GM21390 (cell line): ENCODE data around the gene ADPRS.
A peak's percentile ranks its signal among the peaks of the same experiment; 100 is the strongest.

ENCODE experiments used
- ATAC-seq: cut with Tn5 transposase; IDR thresholded peaks from one replicate; pipeline ENCODE4 v1.9.1; 2021; ENCODE audit not compliant: unreplicated experiment

Gene ADPRS, protein sequence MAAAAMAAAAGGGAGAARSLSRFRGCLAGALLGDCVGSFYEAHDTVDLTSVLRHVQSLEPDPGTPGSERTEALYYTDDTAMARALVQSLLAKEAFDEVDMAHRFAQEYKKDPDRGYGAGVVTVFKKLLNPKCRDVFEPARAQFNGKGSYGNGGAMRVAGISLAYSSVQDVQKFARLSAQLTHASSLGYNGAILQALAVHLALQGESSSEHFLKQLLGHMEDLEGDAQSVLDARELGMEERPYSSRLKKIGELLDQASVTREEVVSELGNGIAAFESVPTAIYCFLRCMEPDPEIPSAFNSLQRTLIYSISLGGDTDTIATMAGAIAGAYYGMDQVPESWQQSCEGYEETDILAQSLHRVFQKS

DNA sequence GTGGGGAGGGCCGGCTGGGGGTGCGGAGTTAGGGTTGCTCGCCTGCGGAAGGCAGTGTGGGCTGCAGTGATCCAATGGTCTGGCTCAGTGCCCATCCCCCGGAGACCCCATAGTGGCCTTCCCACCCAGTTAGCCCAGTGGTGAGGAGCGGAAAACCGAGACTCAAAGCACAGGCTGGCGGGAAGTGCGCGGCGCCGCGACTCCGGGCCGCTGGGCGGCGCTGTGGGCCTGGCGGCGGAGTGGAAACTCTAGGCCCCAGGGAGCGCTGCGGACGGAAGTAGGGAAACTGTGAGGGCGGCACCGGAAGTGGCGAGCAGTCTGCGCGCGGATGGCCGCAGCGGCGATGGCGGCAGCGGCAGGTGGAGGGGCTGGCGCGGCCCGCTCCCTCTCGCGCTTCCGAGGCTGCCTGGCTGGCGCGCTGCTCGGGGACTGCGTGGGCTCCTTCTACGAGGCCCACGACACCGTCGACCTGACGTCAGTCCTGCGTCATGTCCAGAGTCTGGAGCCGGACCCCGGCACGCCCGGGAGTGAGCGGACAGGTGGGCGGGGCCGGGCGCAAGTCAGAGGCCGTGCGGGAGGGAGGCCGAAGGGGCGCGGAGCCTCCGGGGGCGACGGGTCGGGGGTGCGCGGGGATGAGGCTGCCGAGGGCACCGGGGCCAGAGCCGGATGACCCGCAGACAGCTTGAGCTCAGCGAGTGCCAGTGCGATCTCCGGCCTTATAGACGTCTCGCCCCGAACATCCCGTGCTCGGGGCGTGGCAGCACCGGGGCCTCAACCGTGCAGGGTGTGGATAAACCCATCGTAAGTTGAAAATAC, at the start of gene ADPRS:
Gene ADPRS, plus strand, starts transcription at position 316 of the 816 bp plus-strand sequence. Its CDS starts 13 bp downstream, at position 329.
- peak; percentile 68 for ATAC-seq

DNA sequence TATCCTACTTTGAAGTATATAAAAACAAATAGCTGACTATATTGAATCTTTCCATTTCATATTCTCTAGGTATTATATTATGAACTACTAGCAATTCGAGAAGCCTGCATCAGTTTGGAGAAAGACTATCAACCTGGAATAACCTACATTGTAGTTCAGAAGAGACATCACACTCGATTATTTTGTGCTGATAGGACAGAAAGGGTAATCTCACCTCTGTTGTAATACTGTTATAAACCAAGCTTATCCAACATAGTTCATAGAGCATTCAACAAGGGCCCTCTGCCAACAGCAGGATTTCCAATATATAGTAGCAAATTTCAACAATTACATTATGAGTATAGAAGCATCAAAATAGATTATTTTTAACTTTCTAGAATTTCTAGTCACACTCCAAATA, 48.5 kb upstream of the ADPRS start:
- no peak for ATAC-seq

DNA sequence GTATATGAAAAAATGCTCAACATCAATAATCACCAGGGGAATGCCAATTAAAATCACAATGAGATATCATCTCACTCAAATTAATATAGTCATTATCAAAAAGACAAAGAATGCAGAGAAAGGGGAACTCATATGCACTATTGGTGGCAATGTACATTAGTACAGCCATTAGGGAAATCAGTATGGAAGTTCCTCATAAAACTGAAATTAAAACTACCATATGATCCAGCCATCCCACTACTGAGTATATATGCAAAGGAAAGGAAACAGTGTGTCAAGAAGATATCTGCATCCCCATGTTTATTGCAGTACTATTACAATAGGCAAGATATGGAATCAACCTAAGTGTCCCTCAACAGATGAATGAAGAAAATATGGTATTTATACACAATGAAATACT, 36.9 kb upstream of the ADPRS start:
- ATAC-seq = no peak

DNA sequence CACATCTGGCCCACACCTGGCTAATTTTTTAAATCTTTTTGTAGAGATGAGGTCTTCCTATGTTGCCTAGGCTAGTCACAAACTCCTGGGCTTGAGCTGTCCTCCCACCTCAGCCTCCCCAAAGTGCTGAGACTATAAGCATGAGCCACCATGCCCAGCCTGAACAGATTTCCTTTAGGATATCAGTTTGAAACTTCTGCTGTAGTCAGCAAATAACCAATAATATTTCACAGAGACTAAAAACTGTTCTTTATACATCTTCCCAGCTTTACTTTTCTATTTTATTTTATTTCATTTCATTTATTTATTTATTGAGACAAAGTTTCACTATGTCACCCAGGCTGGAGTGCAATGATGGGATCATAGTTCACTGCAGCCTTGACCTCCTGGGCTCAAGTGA, 34.7 kb upstream of the ADPRS start:
- no peak for ATAC-seq

DNA sequence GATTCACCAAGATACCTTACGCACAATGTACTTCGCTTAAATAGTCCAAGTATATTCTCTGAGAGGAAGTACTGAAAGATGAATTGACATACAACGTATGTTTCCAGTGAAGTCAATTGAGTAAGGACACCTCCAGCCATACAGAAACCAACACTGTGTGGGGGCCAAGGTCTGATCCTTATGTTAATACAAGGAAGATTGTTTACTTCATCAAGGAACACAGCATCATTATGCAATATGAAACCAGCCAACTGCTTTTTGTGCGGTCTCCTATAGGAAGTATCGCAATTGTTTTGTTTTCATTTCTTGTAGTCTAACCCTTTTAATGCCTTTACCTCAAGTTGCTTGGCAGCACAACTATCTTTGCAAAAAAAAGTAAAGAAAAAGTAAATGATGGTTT, 33.0 kb upstream of the ADPRS start:
- ATAC-seq = no peak

DNA sequence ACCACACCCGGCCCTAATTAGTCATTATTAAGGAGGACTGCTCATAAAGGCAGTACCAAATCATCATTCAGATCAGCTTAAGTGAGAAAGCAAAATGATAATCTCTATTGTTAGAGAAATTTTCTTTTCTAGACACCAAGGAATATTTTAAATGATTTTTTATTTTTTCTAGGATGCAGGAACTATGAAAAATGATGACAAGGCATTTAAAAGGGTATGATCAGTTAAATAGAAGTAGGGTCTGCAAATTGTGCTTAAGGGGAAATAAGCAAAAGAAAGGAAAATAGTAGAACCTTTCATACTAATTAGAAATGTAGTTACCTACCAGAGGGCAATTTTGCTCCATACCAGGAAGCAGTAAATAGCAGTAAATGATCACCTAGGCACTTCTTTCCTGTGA, 26.4 kb upstream of the ADPRS start:
- no peak for ATAC-seq

DNA sequence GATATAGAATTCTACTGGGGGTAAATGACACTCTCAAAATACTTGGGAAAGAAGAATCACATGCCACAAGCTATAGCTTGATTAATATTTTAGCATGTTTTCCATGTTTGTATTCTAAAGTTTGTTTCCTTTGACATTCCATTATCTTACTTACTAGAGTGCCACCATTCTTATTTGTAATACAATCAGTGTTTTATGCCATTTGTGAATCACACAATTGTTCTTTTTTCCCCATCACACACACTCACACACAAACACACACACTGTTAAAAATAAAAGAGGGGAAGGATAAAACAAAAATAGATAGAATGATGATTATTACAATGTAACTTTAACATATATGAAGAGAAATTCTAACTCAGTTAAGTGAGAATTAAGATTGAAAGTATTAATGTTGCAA, 20.8 kb upstream of the ADPRS start:
- no peak for ATAC-seq

DNA sequence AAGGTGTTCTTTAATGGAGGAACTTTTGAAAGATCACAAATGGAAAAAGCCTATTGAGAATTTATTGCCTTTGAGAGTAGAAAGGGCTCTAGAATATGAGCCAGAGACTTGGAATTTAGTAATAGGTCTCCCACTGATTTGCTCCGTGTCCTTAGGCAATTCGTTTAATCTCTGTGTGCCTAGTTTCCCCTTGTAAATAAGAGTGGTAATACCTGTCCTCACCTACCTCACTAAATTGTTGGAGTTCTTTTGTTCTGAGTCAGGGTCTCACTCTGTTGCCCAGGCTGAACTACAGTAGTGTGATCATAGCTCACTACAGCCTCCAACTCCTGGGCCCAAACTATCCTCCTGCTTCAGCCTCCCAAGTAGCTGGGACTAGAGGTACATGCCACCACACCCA, 19.8 kb upstream of the ADPRS start:
- no peak for ATAC-seq

DNA sequence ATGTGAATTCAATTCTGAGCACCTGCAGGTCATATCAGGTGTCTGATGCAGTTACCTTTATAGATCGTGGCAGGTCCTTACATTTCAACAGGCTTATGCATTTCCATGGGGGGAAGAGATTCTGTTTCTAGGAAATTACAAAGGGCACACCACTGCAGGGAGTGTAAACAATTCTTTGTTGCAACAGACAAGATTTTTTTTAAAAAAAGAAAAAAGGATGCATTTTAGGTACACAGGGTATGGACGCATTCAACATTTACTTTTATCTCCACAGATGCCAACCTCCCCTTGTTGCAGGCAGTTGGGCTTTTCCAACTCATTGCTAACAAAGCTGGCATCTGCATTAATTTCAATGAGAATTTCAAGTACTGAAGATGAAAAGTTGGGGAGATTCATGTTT, 18.3 kb upstream of the ADPRS start:
- ATAC-seq = no peak

- ATAC-seq = no peak
Measured at GRCh38 chr1:36076979-36077573, 11.6 kb upstream of the ADPRS start.

DNA sequence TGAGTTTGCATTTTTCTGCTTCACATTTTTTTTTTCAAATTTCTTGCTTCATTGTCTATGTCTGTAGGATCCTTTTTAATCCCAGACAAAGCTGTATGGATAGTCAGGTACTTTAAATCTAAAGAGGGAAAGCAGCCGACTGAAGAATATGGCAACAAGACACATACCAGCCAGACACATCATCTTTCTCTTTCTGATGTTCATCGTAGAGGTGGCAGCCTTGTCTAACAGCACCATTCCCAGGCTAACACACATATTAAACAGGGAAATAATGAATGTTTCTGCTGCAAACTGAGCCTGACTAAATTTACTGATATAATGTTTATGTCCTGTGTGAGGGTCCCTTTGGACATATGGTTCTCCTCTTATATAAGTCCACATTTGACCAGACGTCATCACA, 8.5 kb upstream of the ADPRS start:
- no peak for ATAC-seq

- ATAC-seq = no peak
Measured at GRCh38 chr1:36080801-36081200, 7.9 kb upstream of the ADPRS start.

GRCh38 chr1:36081926-36082485, 6.7 kb upstream of the ADPRS start:
- no peak for ATAC-seq

- ATAC-seq = no peak
Measured at GRCh38 chr1:36083219-36083618, 5.5 kb upstream of the ADPRS start.

- no peak for ATAC-seq
Measured at GRCh38 chr1:36083635-36084496, 4.8 kb upstream of the ADPRS start, which contains the start of gene TEKT2. Gene TEKT2, plus strand, starts transcription at chr1:36084094. Its CDS starts 828 bp downstream, at chr1:36084922.

DNA sequence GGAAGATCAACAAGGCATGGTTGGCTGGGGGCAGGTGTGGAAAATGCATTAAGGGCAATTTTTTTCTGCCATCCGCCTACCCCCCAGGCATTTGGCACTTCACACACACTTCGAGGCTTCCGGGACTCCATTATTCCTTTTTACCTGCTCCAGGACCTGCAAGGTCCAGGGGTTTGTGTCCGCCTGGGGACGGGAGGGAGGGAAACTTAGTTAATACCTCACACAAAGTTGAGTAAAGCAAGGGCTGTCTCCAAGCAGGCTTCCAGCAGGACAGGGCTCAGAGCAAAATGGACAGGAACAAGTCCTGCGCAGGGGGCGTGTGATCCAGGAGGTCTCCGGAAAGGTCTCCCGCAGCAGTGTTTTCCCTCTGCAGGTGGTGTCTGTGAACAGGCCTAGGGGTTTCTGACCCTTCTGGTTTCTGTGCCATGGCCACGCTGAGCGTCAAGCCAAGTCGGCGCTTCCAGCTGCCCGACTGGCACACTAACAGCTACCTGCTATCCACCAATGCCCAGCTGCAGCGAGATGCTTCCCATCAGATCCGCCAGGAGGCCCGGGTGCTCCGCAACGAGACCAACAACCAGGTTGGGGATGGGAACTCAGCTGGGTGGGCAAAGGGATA, 4.1 kb upstream of the ADPRS start:
- ATAC-seq = no peak

- no peak for ATAC-seq
Measured at GRCh38 chr1:36085126-36085525, 3.6 kb upstream of the ADPRS start.

- ATAC-seq = no peak
Measured at GRCh38 chr1:36085686-36086526, 2.8 kb upstream of the ADPRS start.

DNA sequence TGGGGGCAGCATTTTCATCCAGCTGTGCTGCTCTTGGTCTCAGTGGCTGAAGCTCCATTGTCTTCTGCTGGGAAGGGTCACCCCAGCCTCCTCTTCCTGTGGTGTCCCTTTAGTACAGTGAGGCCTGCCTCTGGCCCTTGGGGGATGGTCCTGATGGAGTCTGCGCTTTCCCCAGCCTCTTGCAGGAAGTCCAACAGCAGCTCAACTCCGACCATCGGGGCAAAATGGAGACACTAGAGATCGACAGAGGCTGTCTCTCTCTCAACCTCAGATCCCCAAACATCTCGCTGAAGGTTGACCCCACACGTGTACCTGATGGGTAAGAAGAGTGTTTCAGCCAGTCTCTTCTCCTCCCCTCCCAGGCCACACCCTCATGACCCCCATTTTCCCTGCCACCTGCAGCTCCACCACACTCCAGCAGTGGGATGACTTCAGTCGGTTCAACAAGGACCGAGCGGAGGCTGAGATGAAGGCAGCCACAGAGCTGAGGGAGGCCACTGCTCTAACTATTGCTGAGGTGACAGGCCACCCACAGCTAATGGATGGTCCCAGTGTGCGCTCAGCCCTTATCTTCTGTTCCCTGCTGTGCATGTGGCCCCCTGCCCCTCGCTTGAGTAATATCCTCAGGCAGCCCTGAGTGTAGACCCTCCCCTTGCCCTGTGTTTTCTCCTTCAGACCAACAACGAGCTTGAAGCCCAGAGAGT, 2.0 kb upstream of the ADPRS start:
- ATAC-seq = no peak
